ENCODE measurements around the gene ST3GAL4.

GRCh38 chr11:126430581-126431335 lies 75.3 kb downstream of the ST3GAL4 start:
- no peak for TF ChIP-seq CTCF (conservative IDR thresholded peaks at IDR 0.05; ENCODE audit: low read length)
- no peak for TF ChIP-seq EZH2phosphoT487 (IDR thresholded peaks at IDR 0.05; ENCODE audit: borderline replicate concordance)
